HG03342 (cell line): Measurements from ENCODE around the gene CR1L.
"Not testable (repeated sequence)": the region's sequence is repeated elsewhere in the genome, so short reads cannot be mapped to it uniquely, and the experiment has no call there.

Experiments used
- ATAC-seq: cut with Tn5 transposase; IDR thresholded peaks from one replicate; pipeline ENCODE4 v1.9.1; 2021; ENCODE audit warnings: mild to moderate bottlenecking, moderate library complexity; ENCODE audit not compliant: unreplicated experiment

CR1L gene

DNA sequence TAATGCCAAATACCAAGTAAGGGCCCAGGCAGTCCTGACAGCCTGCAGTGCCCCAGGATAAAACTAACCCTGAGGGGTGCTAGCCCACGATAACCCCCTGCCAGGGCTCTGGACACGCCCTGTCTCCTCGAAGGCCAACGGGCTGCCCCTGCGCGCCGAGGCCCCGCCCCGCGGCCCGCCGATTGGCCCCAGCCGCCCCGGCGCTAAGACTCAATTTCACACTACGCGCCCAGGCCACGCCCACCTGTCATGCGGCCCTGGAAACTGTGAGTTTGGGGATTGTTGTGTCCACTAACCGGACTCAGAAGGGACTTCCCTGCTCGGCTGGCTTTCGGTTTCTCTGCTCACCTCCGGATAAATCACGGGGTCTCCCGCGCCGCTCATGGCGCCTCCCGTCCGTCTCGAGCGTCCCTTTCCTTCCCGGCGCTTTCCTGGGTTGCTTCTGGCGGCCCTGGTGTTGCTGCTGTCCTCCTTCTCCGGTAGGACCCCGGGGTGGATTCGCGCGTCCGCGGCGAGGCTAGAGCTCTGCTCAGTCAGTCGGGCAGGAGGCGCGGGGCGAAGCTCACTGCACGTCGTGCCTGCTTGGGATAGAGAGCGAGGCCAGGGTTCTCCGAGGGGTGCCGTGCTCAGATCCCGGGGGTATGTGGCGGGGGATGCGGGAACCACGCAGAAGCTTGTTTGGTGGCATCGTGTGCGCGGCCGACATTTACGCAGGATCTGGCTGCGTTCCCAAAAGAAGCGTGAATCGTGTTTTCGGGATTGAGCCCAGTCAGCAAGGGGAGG lies at the start of gene CR1L:
TSS of gene CR1L (plus strand) at position 282 of the 783 bp plus-strand sequence. CDS start at position 383, 101 bp downstream.
- peak; percentile 94 for ATAC-seq

GRCh38 chr1:207603777-207604176 lies 41.2 kb upstream of the CR1L start:
- no peak for ATAC-seq

- no peak for ATAC-seq
These were observed 39.2 kb upstream of the CR1L start for GRCh38 chr1:207605444-207606361.

- no peak for ATAC-seq
These were observed 38.6 kb upstream of the CR1L start for GRCh38 chr1:207606362-207606755.

- no peak for ATAC-seq
These were observed 32.2 kb upstream of the CR1L start for GRCh38 chr1:207612762-207613161.

DNA sequence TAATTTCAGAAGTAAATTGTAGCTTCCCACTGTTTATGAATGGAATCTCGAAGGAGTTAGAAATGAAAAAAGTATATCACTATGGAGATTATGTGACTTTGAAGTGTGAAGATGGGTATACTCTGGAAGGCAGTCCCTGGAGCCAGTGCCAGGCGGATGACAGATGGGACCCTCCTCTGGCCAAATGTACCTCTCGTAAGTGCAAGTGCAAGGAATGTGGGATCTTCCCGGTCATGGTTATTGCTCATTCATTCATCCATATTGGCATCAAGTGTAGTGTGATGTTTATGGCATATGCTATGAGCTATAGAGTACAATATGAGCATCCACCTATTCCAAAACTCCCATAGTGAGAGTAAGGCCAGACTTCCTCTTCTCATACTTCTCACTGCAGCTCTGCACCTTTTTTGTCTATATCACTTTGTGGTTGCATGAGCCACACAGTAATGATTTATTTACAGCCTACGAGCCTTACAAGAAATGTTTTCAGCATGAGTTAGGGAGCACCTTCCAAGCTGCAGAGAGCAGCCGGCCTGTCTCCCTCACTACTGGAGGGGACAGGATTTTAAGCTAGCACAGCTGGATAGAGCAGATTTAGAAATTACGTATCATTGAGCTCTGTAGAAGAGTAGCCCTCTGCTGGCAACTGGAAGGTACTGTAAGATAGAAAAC lies 24.9 kb upstream of the CR1L start:
- peak; percentile 96 for ATAC-seq

GRCh38 chr1:207620543-207620893 lies 24.4 kb upstream of the CR1L start:
- no peak for ATAC-seq

DNA sequence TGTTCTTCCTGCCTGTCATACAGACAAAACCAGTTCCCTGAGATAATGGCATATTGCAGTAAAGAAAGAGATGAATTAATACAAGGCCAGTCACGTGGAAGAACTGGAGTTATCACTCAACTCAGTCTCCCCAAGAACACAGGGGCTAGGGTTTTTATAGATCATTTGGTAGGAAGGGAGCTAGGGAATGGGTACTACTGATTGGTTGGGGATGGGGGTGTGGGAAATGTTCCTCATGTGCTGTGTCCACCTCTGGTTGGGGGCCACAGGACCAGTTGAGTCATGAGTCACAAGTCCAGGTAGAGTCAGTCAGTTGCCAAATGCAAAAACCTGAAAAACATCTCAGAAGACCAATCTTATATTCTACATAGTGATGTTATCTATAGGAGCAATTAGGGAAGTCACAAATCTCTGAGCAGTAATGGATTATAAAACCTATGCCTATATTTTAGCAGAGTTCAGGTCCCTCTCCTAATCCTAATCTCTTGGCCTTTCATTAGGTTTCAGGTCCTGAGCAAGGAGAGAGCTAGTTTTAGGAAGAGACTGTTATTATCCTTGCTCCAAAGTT lies 19.3 kb upstream of the CR1L start:
- not testable (repeated sequence) for ATAC-seq

- ATAC-seq: no peak
These were observed 18.0 kb upstream of the CR1L start for GRCh38 chr1:207626972-207627337.

- no peak for ATAC-seq
These were observed 17.4 kb upstream of the CR1L start for GRCh38 chr1:207627496-207627895.

DNA sequence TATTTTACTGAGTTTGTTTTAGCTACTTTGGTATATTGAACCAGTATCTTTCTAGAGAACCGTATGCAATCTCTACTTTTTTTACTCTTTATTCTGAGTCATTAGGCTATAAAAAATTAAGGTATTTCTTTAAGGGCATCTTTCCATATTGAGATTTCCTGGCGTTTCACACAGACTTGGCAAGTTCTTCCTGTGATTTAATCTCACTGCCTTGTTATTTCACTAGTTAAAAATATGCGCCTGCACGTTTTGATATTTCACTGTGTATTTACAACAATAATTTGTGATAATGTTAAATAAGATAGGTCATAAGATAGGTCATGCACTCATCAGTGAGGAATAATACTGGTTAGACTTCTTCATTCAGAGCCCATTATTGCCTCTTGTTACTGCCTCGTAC lies 16.2 kb upstream of the CR1L start:
- ATAC-seq: no peak

DNA sequence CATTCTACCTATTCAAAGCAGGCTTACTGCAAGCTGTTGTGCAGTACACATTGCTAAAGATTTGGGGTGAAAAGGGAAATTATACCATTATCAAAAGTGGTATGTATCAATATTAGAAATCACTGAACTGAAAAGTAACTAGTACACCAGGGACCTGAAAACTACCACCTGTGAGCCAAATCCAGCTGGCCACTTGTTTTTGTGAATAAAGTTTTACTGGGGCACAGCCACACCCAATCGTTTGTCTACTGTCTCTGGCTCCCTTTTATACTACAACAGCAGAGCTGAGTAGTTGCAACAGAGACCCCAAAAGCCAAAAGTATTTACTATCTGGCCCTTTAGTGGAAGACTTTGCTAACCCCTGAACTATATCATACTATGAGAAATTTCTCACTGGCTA lies 13.8 kb upstream of the CR1L start:
- no peak for ATAC-seq

DNA sequence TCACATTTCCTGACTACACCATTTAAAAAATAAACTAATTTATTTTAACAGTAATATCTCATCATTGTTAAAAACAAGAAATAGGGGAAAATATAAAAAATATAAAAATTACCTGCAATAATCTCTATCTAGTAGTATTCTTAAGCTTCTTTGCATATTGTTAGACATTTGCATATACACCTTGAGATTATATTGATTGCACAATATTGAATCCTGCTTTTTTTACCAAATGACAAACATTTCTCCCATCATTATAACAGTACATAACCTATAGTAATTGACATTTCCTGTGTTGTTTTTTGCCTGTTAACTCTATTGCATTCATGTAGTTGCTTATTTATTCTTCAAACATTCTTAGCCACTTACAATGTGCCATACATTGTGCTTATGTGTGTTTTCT lies 11.7 kb upstream of the CR1L start:
- ATAC-seq: no peak

DNA sequence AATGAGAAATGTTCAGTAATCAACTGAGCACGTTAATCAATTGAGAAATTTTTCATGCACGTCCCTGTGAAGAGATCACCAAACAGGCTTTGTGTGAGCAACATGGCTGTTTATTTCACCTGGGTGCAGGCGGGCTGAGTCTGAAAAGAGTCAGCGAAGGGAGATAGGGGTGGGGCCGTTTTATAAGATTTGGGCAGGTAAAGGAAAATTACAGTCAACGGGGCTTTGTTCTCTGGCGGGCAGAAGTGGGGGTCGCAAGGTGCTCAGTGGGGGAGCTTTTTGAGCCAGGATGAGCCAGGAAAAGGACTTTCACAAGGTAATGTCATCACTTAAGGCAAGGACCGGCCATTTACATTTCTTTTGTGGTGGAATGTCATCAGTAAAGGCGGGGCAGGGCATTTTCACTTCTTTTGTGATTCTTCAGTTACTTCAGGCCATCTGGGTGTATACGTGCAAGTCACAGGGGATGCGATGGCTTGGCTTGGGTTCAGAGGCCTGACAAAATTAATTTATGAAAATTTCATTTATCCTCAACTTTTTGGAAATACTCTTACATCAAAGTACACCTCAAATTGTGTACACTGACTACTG lies 11.1 kb upstream of the CR1L start:
- ATAC-seq: not testable (repeated sequence)

DNA sequence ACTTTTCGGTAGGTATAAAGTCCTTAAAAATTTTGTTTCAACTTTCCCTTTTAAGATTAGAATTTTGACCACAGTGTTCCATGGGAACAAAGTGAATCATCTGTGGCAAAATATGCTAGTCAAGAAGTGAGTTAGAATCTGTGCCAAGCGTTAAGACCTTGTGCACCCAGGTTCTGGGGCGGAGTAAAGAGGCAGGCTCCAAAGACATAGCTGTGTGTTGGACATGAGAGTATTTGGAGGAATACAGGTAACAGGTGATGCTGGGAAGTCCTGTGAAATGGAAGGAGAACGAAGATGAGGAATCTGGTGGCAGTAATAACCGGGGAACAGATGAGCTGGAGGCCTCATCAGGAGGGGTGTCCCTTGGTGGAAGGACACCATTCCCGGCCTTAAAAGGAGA lies 10.6 kb upstream of the CR1L start:
- not testable (repeated sequence) for ATAC-seq

- not testable (repeated sequence) for ATAC-seq
These were observed 9.3 kb upstream of the CR1L start for GRCh38 chr1:207635569-207636186.

GRCh38 chr1:207638487-207639145 lies 6.3 kb upstream of the CR1L start:
- not testable (repeated sequence) for ATAC-seq

DNA sequence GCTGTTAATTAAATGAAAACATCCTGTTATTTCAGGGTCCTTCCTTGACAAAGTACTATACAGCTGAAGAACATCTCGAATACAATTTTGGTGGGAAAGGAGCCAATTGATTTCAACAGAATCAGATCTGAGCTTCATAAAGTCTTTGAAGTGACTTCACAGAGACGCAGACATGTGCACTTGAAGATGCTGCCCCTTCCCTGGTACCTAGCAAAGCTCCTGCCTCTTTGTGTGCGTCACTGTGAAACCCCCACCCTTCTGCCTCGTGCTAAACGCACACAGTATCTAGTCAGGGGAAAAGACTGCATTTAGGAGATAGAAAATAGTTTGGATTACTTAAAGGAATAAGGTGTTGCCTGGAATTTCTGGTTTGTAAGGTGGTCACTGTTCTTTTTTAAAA lies 5.6 kb upstream of the CR1L start:
- ATAC-seq: not testable (repeated sequence)

DNA sequence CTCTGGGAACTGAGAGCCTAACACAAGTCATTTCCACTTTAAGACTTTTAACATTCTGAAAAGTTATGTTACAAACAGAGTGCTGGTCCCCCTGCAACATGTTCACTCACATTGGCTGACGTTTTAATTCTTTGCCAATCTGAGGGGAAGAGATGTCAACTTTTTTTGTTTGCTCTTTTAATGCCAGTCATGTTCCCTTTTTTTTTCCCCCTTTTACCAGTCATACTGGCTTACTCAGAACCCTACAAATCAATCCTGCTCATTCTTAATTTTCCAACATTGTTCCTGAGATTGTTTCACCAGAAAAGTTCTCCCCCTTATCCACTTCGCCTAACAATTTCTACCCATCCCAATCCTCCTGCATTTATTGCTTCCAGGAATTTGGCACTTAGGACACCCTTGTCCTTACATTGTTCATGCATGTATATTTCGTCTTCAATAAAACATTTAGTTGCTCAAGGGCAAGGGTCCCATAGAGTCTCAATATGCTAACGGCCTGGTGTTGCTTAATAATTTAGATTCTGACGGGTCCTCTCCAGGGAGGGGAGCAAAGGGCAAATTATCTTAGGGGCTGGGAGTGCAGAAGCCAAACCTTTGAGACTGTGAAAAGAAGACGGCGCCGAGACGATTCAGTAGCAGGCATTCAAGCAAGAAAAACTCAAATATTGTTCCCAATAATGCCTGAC lies 624 bp upstream of the CR1L start:
- ATAC-seq: no peak
